NB4 (cell line): ENCODE measurements around the gene ZNF276.

ENCODE experiments used
- CTCF ChIP-seq: IDR thresholded peaks from one replicate; pipeline ENCODE4 v1.5.1; 2012; ENCODE audit warnings: low read depth, low read length
- MAX ChIP-seq: IDR thresholded peaks from 2 replicates; pipeline ENCODE4 v1.6.1; 2011; ENCODE audit warnings: low read depth, low read length
- POLR2A ChIP-seq: IDR thresholded peaks from 2 replicates; pipeline ENCODE4 v1.6.1; 2011; ENCODE audit warnings: mild to moderate bottlenecking; ENCODE audit not compliant: insufficient read length; ENCODE audit errors: extremely low read depth

- TF ChIP-seq CTCF, result no peak
- no peak for TF ChIP-seq POLR2A
- TF ChIP-seq MAX, result no peak
Measured at GRCh38 chr16:89759746-89760340, 38.5 kb downstream of the ZNF276 start.
